H1 (cell line): Measurements from ENCODE around the gene INPP4A. TPM values are rescaled to one million over a fixed set of nuclear protein-coding genes. Genes with fewer than 3 reads are reported as not detected.

ENCODE experiments used
- CTCF ChIA-PET: fragments of 300-600 bp; sonication (Branson Sonifier 250); formaldehyde crosslinking; loops from one replicate; lab custom pipeline; 2021; ENCODE audit not compliant: partially characterized antibody; lab: Charles Lee
- POLR2A ChIA-PET: fragments of 300-600 bp; sonication (Branson Sonifier 250); formaldehyde crosslinking; loops from one replicate; lab custom pipeline; 2021; ENCODE audit warnings: inconsistent platforms; ENCODE audit not compliant: partially characterized antibody; lab: Charles Lee
- DNase-seq, 2 experiments: peaks; one replicate each; pipeline versions ENCODE4 v3.0.0 to v3.0.0-alpha.2; 2010 to 2022; ENCODE audit warnings: low spot score in 2 of 2, low read depth in 1 of 2, mixed read lengths in 1 of 2
- FAIRE-seq: peaks from 2 replicates; lab custom pipeline; 2011; peaks lifted over from hg19 to GRCh38; lab: Jason Lieb, UNC
- H2AFZ ChIP-seq: 2 replicates; pipeline ENCODE4 v1.8.1; 2012; ENCODE audit warnings: low read length, inconsistent platforms
- H2AK5ac ChIP-seq: 2 replicates; pipeline ENCODE4 v1.6.1; 2013; ENCODE audit warnings: low read depth, low read length
- H2BK120ac ChIP-seq: replicated peaks from 2 replicates; pipeline ENCODE3; 2013; ENCODE audit warnings: low read depth, low read length, inconsistent platforms
- H2BK12ac ChIP-seq: 2 replicates; pipeline ENCODE4 v1.6.1; 2013; ENCODE audit warnings: low read depth, low read length
- H2BK15ac ChIP-seq: 2 replicates; pipeline ENCODE4 v1.6.1; 2013; ENCODE audit warnings: low read length
- H2BK20ac ChIP-seq: 2 replicates; pipeline ENCODE4 v1.6.1; 2013; ENCODE audit warnings: low read length
- H2BK5ac ChIP-seq: 2 replicates; pipeline ENCODE4 v1.6.1; 2013; ENCODE audit warnings: low read depth, low read length
- H3K14ac ChIP-seq: 2 replicates; pipeline ENCODE4 v1.6.1; 2013; ENCODE audit warnings: inconsistent platforms; ENCODE audit not compliant: insufficient read length
- H3K18ac ChIP-seq: 2 replicates; pipeline ENCODE4 v1.6.1; 2013; ENCODE audit warnings: low read length; ENCODE audit errors: extremely low read depth
- H3K23ac ChIP-seq: 2 replicates; pipeline ENCODE4 v1.6.1; 2013; ENCODE audit warnings: inconsistent platforms; ENCODE audit not compliant: insufficient read length
- H3K23me2 ChIP-seq: 2 replicates; pipeline ENCODE4 v1.6.1; 2013; ENCODE audit warnings: low read depth, low read length
- H3K27ac ChIP-seq: 2 replicates; pipeline ENCODE4 v1.6.1; 2011; ENCODE audit warnings: low read depth, low read length, inconsistent platforms
- H3K27me3 ChIP-seq, 4 experiments: replicated peaks in 1 of 4; 1 replicate in 1 of 4; 2 replicates in 3 of 4; pipeline versions ENCODE4 v1.6.1 to v1.8.1; 2011 to 2013; ENCODE audit warnings: low read length in 3 of 4, mild to moderate bottlenecking in 3 of 4, inconsistent platforms in 2 of 4, mixed read lengths in 2 of 4, moderate library complexity in 1 of 4; ENCODE audit not compliant: control insufficient read depth in 3 of 4, insufficient read depth in 3 of 4; ENCODE audit errors: extremely low read depth in 1 of 4
- H3K36me3 ChIP-seq, 4 experiments: 2 replicates each; pipeline versions ENCODE4 v1.6.1 to v1.8.1; 2011 to 2013; ENCODE audit warnings: mild to moderate bottlenecking in 4 of 4, low read length in 3 of 4, moderate library complexity in 2 of 4, control low read depth in 1 of 4, inconsistent platforms in 1 of 4; ENCODE audit not compliant: insufficient read depth in 4 of 4, control insufficient read depth in 2 of 4
- H3K4ac ChIP-seq: replicated peaks from 2 replicates; pipeline ENCODE3; 2013; ENCODE audit warnings: low read length, low read depth, mixed read lengths, inconsistent platforms; ENCODE audit not compliant: insufficient read length
- H3K4me1 ChIP-seq, 4 experiments: replicated peaks in 1 of 4; 1 replicate in 1 of 4; 2 replicates in 3 of 4; pipeline versions ENCODE4 v1.6.1 to v1.8.1; 2011 to 2013; ENCODE audit warnings: low read length in 3 of 4, inconsistent platforms in 2 of 4, mixed read lengths in 1 of 4; ENCODE audit not compliant: insufficient read depth in 4 of 4, control insufficient read depth in 3 of 4
- H3K4me2 ChIP-seq, 2 experiments: 2 replicates each; pipeline versions ENCODE4 v1.6.1 to v1.8.1; 2011 to 2013; ENCODE audit warnings: low read depth in 2 of 2, low read length in 2 of 2, control low read depth in 1 of 2, inconsistent platforms in 1 of 2, mild to moderate bottlenecking in 1 of 2; ENCODE audit not compliant: insufficient read depth in 1 of 2
- H3K4me3 ChIP-seq, 4 experiments: fragments of 200-600, 300-600 bp in 1 of 4; sonication (generic), shearing (Covaris generic), sonication (Bioruptor Twin) in 1 of 4; 2 replicates each; pipeline versions ENCODE4 v1.5.1 to v1.8.1; 2011 to 2016; ENCODE audit warnings: low read length in 4 of 4, low read depth in 3 of 4, control low read depth in 2 of 4, inconsistent platforms in 2 of 4, mild to moderate bottlenecking in 2 of 4, mixed read lengths in 1 of 4, moderate library complexity in 1 of 4; ENCODE audit not compliant: insufficient read depth in 2 of 4; ENCODE audit errors: extremely low read depth in 1 of 4
- H3K56ac ChIP-seq: replicated peaks from 2 replicates; pipeline ENCODE3; 2013; ENCODE audit warnings: low read depth, mild to moderate bottlenecking, mixed read lengths, low read length, inconsistent platforms; ENCODE audit not compliant: insufficient read length
- H3K79me1 ChIP-seq: 2 replicates; pipeline ENCODE4 v1.6.1; 2013; ENCODE audit warnings: low read depth, low read length, control low read depth
- H3K79me2 ChIP-seq, 2 experiments: 2 replicates each; pipeline versions ENCODE4 v1.6.1 to v1.8.1; 2012 to 2013; ENCODE audit warnings: low read length in 2 of 2, mild to moderate bottlenecking in 2 of 2, inconsistent platforms in 1 of 2; ENCODE audit not compliant: insufficient read depth in 2 of 2, control insufficient read depth in 1 of 2
- H3K9ac ChIP-seq, 4 experiments: replicated peaks in 1 of 4; 1 replicate in 1 of 4; 2 replicates in 3 of 4; pipeline versions ENCODE4 v1.6.1 to v1.8.1; 2011 to 2013; ENCODE audit warnings: low read depth in 3 of 4, low read length in 3 of 4, control low read depth in 2 of 4, mild to moderate bottlenecking in 2 of 4, moderate library complexity in 2 of 4, inconsistent platforms in 1 of 4; ENCODE audit errors: extremely low read depth in 1 of 4
- H3K9me3 ChIP-seq, 2 experiments: 2 replicates each; pipeline versions ENCODE4 v1.6.1 to v1.8.1; 2012 to 2013; ENCODE audit warnings: mild to moderate bottlenecking in 2 of 2, moderate library complexity in 2 of 2, control low read depth in 1 of 2, inconsistent platforms in 1 of 2, low read depth in 1 of 2, low read length in 1 of 2, mixed read lengths in 1 of 2; ENCODE audit not compliant: insufficient read depth in 2 of 2
- H4K20me1 ChIP-seq, 2 experiments: replicated peaks in 1 of 2; 2 replicates each; pipeline versions ENCODE3 to v1.8.1; 2011 to 2013; ENCODE audit warnings: inconsistent platforms in 2 of 2, low read length in 2 of 2, mild to moderate bottlenecking in 1 of 2; ENCODE audit not compliant: insufficient read depth in 2 of 2, control insufficient read depth in 1 of 2
- H4K5ac ChIP-seq: 2 replicates; pipeline ENCODE4 v1.6.1; 2013; ENCODE audit warnings: low read length, low read depth, mixed read lengths, inconsistent platforms; ENCODE audit not compliant: insufficient read length
- H4K8ac ChIP-seq: 2 replicates; pipeline ENCODE4 v1.8.0; 2013; ENCODE audit warnings: mild to moderate bottlenecking, moderate library complexity, low read length, inconsistent platforms; ENCODE audit not compliant: insufficient read depth; ENCODE audit errors: extremely low read depth
- H4K91ac ChIP-seq: replicated peaks from 2 replicates; pipeline ENCODE3; 2013; ENCODE audit warnings: low read length, mixed read lengths, inconsistent platforms; ENCODE audit not compliant: insufficient read length
- CTCF ChIP-seq, 3 experiments: IDR thresholded peaks; 1 replicate in 2 of 3; 2 replicates in 1 of 3; pipeline versions ENCODE4 v1.5.1 to v1.6.1; 2011; ENCODE audit warnings: low read length in 3 of 3, mild to moderate bottlenecking in 3 of 3, inconsistent platforms in 2 of 3, low read depth in 1 of 3, moderate library complexity in 1 of 3; ENCODE audit not compliant: insufficient read depth in 1 of 3; ENCODE audit errors: control extremely low read depth in 1 of 3
- EP300 ChIP-seq, 2 experiments: IDR thresholded peaks; 1 replicate in 1 of 2; 2 replicates in 1 of 2; pipeline ENCODE4 v1.6.1; 2011 to 2012; ENCODE audit warnings: low read depth in 2 of 2, low read length in 2 of 2, mild to moderate bottlenecking in 2 of 2, borderline replicate concordance in 1 of 2, inconsistent platforms in 1 of 2, moderate library complexity in 1 of 2
- KDM1A ChIP-seq: fragments of 200-600, 300-600 bp; sonication (generic); IDR thresholded peaks from 2 replicates; pipeline ENCODE4 v1.7.1; 2016; ENCODE audit warnings: mild to moderate bottlenecking, low read length, borderline replicate concordance
- NRF1 ChIP-seq: IDR thresholded peaks from 2 replicates; pipeline ENCODE4 v1.6.1; 2011; ENCODE audit warnings: mild to moderate bottlenecking, low read depth, low read length, improper control_type of control experiment
- PHF8 ChIP-seq: fragments of 200-600 bp; sonication (generic); conservative IDR thresholded peaks from 2 replicates; pipeline ENCODE4 v1.7.1; 2012; ENCODE audit warnings: low read depth, mild to moderate bottlenecking, inconsistent platforms, low read length, moderate library complexity
- POLR2AphosphoS5 ChIP-seq: IDR thresholded peaks from 2 replicates; pipeline ENCODE4 v1.6.1; 2011; ENCODE audit warnings: low read depth, low read length
- RFX5 ChIP-seq: IDR thresholded peaks from 2 replicates; pipeline ENCODE4 v1.6.1; 2011; ENCODE audit warnings: low read depth, low read length, improper control_type of control experiment, borderline replicate concordance
- RNF2 ChIP-seq: fragments of 200-900, 300-1000 bp; sonication (generic); IDR thresholded peaks from 2 replicates; pipeline ENCODE4 v1.7.1; 2016; ENCODE audit warnings: borderline replicate concordance, low read depth, mild to moderate bottlenecking, antibody characterized with exemption, low read length; ENCODE audit not compliant: poor library complexity, severe bottlenecking; ENCODE audit errors: missing control alignments
- SAP30 ChIP-seq: fragments of 300-600 bp; sonication (generic); IDR thresholded peaks from 2 replicates; pipeline ENCODE4 v1.7.1; 2012; ENCODE audit warnings: low read length, moderate library complexity, mild to moderate bottlenecking, inconsistent platforms; ENCODE audit not compliant: insufficient read depth, insufficient replicate concordance
- SIN3A ChIP-seq, 2 experiments: IDR thresholded peaks in 1 of 2; conservative IDR thresholded peaks in 1 of 2; 2 replicates each; pipeline ENCODE4 v1.6.1; 2011 to 2012; ENCODE audit warnings: low read length in 2 of 2, improper control_type of control experiment in 1 of 2, low read depth in 1 of 2, mild to moderate bottlenecking in 1 of 2
- SP4 ChIP-seq: IDR thresholded peaks from 2 replicates; pipeline ENCODE4 v1.6.1; 2012; ENCODE audit warnings: low read length, inconsistent platforms
- WGBS, 2 experiments: shearing (Covaris generic) in 1 of 2; methylation state at CpG; one replicate each; pipeline versions ENCODE4 v1.1.6 to v1.1.7; 2013 to 2015; ENCODE audit warnings: low lambda C conversion rate in 2 of 2, mixed read lengths in 2 of 2, inconsistent platforms in 1 of 2, low coverage in 1 of 2, missing lambda C conversion rate in 1 of 2; ENCODE audit not compliant: insufficient replicate concordance in 2 of 2, insufficient coverage in 1 of 2, insufficient read length in 1 of 2; ENCODE audit errors: extremely low coverage in 1 of 2, missing lambda C conversion rate in 1 of 2; 5-methylcytosine and 5-hydroxymethylcytosine counted together
- polyA plus RNA-seq, 7 experiments: library from polyadenylated mRNA; depleted of rRNA in 3 of 7; stranded (reverse) in 5 of 7; unstranded in 2 of 7; fragments of >200 nt in 5 of 7; fragments of 200-250 nt in 2 of 7; gene quantifications; 1 replicate in 5 of 7; 2 replicates in 1 of 7; 4 replicates in 1 of 7; pipeline versions ENCODE4 v1.2.1 to v1.2.3, GENCODE V29; 2011 to 2013; ENCODE audit warnings: missing spikeins in 2 of 7, mixed read lengths in 2 of 7
- total RNA-seq: library from RNA; stranded (reverse); fragmentation: NEBNext Ultra II Directional; extraction: Animal tissue kit (Norgen Biotek cat#: 25700); gene quantifications from 2 replicates; pipeline ENCODE4 v1.2.1, GENCODE V29; 2021

INPP4A gene
- total and polyA plus RNA-seq, 2 of the 8 experiments (the other 6 are each of a cell fraction or from before 2014, with no cell fraction given): 25.6 to 34.3 TPM

- H4K91ac ChIP-seq: no peak overlapping the region
- no peak overlapping the region for H2AK5ac ChIP-seq
- no peak for FAIRE-seq
- no peak overlapping the region for H2BK120ac ChIP-seq
- TF ChIP-seq POLR2AphosphoS5 (no peak), KDM1A (no peak), EP300 (IDR thresholded peaks at IDR 0.05; ENCODE audit: borderline replicate concordance in 1 of 2, low read depth in 2 of 2, low read length in 2 of 2) (no peak), SP4 (no peak), CTCF (IDR thresholded peaks at IDR 0.05; ENCODE audit: control extremely low read depth in 1 of 3, insufficient read depth in 1 of 3, low read depth in 1 of 3, low read length in 3 of 3) (no peak), SAP30 (no peak), RFX5 (no peak), SIN3A (conservative IDR thresholded peaks at IDR 0.05 in 1 of 2, IDR thresholded peaks at IDR 0.05 in 1 of 2; ENCODE audit: low read depth in 1 of 2, low read length in 2 of 2) (no peak), RNF2 (no peak), PHF8 (no peak), NRF1 (no peak)
- H3K27ac ChIP-seq: no peak overlapping the region
- H3K4me2 ChIP-seq: no peak overlapping the region
- no peak overlapping the region for H2BK5ac ChIP-seq
- peaks cover 0 to 3% of the 10 kb centered on the region in 2 experiments for H4K20me1 ChIP-seq
- no peak overlapping the region for H4K8ac ChIP-seq
- CTCF ChIA-PET: no interaction called here
- H3K79me1 ChIP-seq: no peaks in the 10 kb centered on the region
- H3K36me3 ChIP-seq: peaks cover 17 to 46% (median 39%) of the 10 kb centered on the region in 4 experiments
- no peak overlapping the region for H2BK15ac ChIP-seq
- H3K27me3 ChIP-seq: no peaks in the 10 kb centered on the region
- no peak overlapping the region for H3K56ac ChIP-seq
- WGBS, 2 experiments: 98% methylated on average over 4 of the region's 4 CpGs; no CpG with 5 or more reads in 1 of the 2 experiments
- no peaks in the 10 kb centered on the region for H3K23me2 ChIP-seq
- H3K4me1 ChIP-seq: no peaks in the 10 kb centered on the region
- POLR2A ChIA-PET: no interaction called here
- H2AFZ ChIP-seq: no peak overlapping the region
- H3K23ac ChIP-seq: no peak overlapping the region
- no peaks in the 10 kb centered on the region for H3K79me2 ChIP-seq
- no peak for DNase-seq
- H4K5ac ChIP-seq: no peak overlapping the region
- H2BK20ac ChIP-seq: no peak overlapping the region
- H3K14ac ChIP-seq: no peak overlapping the region
- no peak overlapping the region for H2BK12ac ChIP-seq
- no peak overlapping the region for H3K4ac ChIP-seq
- no peaks in the 10 kb centered on the region for H3K9me3 ChIP-seq
- no peak overlapping the region for H3K9ac ChIP-seq
- no peak overlapping the region for H3K18ac ChIP-seq
- H3K4me3 ChIP-seq: no peak overlapping the region
Measured at GRCh38 chr2:98550165-98550564, 105.5 kb downstream of the INPP4A start.
